Prostate gland (tissue), 2 donors: ENCODE data around the gene SLC9C2. TPM values are rescaled to one million over a fixed set of nuclear protein-coding genes. Genes with fewer than 3 reads are reported as not detected.
"Not testable (repeated sequence)": the region's sequence is repeated elsewhere in the genome, so short reads cannot be mapped to it uniquely, and the experiment has no call there.

Experiments
- DNase-seq: peaks from one replicate; pipeline ENCODE4 v3.0.0-alpha.2; 2019; ENCODE audit warnings: low spot score
- H3K27ac ChIP-seq, 2 donors: fragments of 200-600 bp; sonication (generic); 2 replicates each; pipeline ENCODE4 v1.5.1; 2017 to 2019
- H3K27me3 ChIP-seq: fragments of 200-600 bp; sonication (generic); replicated peaks from 2 replicates; pipeline ENCODE4 v1.5.1; 2019; ENCODE audit not compliant: insufficient read depth
- H3K36me3 ChIP-seq, 2 donors: fragments of 200-600 bp; sonication (generic); 1 replicate in 1 of 2; 2 replicates in 1 of 2; pipeline versions ENCODE4 v1.5.1 to v1.8.1; 2017 to 2019
- H3K4me1 ChIP-seq: fragments of 200-600 bp; sonication (generic); replicated peaks from 2 replicates; pipeline ENCODE4 v1.5.1; 2019
- H3K4me3 ChIP-seq, 2 donors: fragments of 200-600 bp; sonication (generic); 2 replicates each; pipeline ENCODE4 v1.5.1; 2017 to 2019
- H3K9me3 ChIP-seq: fragments of 200-600 bp; sonication (generic); 2 replicates; pipeline ENCODE4 v1.5.1; 2017
- POLR2A ChIP-seq: fragments of 450-650 bp; IDR thresholded peaks from one replicate; pipeline ENCODE4 v1.6.1; 2016; ENCODE audit warnings: antibody characterized with exemption, mild to moderate bottlenecking
- POLR2AphosphoS5 ChIP-seq: sonication (generic); formaldehyde crosslinking; IDR thresholded peaks from one replicate; pipeline ENCODE4 v1.6.1; 2017; ENCODE audit warnings: antibody characterized with exemption
- WGBS: methylation state at CpG from one replicate; pipeline ENCODE4 v1.1.5; 2018; 5-methylcytosine and 5-hydroxymethylcytosine counted together
- intact Hi-C: fragments of 100-400 bp; cut with DNase I; formaldehyde crosslinking; loops from one replicate; pipeline ENCODE4 v1.14.2; 2022
- total RNA-seq, 2 donors: library from RNA; depleted of rRNA; stranded (reverse); fragments of >200 nt; gene quantifications; one replicate each; pipeline ENCODE4 v1.1.0, GENCODE V29; 2016
- TF ChIP-seq, protein P1 (sequence below), 4 experiments: fragments of 200-600 bp in 2 of 4; fragments of 450-650 bp in 2 of 4; sonication (generic) in 2 of 4; IDR thresholded peaks; 1 replicate in 3 of 4; 2 replicates in 1 of 4; pipeline ENCODE4 v1.5.1; 2016 to 2019; ENCODE audit warnings: antibody characterized with exemption in 4 of 4, mild to moderate bottlenecking in 2 of 4, moderate library complexity in 2 of 4

The SLC9C2 gene
- total RNA-seq, 2 donors from 2014 or later, result 40.6 TPM; not detected in 1

DNA sequence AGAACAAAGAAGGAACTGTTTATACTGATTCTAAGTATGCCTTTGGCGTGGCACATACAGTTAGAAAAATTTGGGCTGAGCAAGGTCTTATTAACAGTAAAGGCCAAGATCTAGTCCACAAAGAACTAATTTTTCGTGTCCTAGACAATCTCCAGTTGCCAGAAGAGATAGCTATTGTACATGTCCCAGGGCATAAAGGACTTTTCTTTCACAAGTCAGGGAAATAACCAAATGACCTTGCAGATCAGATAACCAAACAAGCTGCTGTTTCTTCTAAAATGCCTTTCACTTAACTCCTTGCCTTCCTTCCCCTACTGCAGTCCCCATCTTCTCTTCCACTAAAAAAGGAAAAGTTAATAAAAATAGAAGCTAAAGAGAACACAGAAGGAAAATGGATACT is 36.2 kb upstream of the SLC9C2 start:
- Histone ChIP-seq H3K9me3 (no peaks in the 10 kb centered on the region), H3K4me1 (no peaks in the 10 kb centered on the region), H3K27ac (no peak overlapping the region), H3K36me3 (no peaks in the 10 kb centered on the region), H3K27me3 (no peaks in the 10 kb centered on the region), H3K4me3 (no peak overlapping the region)
- intact Hi-C loops, result no loop called here
- no peak for DNase-seq
- 39% methylated on average over 2 of the region's 2 CpGs for WGBS
- TF ChIP-seq, protein P1, sequence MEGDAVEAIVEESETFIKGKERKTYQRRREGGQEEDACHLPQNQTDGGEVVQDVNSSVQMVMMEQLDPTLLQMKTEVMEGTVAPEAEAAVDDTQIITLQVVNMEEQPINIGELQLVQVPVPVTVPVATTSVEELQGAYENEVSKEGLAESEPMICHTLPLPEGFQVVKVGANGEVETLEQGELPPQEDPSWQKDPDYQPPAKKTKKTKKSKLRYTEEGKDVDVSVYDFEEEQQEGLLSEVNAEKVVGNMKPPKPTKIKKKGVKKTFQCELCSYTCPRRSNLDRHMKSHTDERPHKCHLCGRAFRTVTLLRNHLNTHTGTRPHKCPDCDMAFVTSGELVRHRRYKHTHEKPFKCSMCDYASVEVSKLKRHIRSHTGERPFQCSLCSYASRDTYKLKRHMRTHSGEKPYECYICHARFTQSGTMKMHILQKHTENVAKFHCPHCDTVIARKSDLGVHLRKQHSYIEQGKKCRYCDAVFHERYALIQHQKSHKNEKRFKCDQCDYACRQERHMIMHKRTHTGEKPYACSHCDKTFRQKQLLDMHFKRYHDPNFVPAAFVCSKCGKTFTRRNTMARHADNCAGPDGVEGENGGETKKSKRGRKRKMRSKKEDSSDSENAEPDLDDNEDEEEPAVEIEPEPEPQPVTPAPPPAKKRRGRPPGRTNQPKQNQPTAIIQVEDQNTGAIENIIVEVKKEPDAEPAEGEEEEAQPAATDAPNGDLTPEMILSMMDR (IDR thresholded peaks at IDR 0.05), result no peak
- TF ChIP-seq POLR2A (no peak), POLR2AphosphoS5 (no peak)

DNA sequence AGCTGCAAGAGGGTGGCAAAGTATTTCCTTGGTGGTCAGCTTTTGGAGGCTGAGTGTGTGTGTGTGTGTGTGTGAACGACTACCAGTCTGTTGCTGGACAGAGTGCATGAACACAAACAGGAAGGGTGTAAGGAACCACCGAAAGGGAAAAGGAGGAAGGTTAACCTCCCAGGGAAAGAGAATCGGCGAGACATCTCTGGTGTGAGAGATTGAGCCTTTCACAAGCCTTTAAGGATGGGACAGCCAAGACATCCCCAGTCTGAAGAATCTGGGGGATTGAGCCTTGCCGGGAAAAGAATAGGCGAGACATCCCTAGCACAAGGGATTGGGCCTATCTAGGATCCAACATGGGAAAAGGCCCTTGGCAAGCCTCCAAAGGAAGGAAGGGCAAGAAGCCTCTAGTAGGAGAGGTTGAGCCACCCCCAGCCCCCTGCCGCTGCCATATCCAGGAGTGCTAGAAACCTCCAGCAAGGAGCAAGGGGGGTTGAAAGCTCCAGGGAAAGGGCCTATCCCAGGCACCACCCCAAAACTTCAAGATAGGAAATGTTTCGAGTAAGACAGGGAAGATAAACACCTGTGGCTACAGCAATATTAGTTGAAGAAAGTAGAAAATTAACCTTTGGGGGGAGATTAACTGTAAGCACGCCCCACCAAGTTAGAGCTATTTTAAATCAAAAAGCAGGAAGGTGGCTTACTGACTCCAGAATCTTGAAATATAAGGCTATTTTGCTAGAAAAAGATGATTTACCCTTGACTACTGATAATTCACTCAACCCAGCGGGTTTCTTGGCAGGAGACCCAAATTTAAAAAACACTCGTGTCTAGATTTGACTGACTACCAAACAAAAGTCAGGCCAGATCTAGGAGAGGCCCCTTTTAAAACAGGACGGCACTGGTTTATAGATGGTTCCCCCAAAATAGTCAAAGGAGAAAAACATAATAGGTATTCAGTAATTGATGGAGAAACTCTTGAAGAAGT is 35.5 kb upstream of the SLC9C2 start:
- no peak for TF ChIP-seq POLR2A
- TF ChIP-seq, protein P1 (IDR thresholded peaks at IDR 0.05), result no peak
- no peak for TF ChIP-seq POLR2AphosphoS5
- Histone ChIP-seq H3K9me3 (no peaks in the 10 kb centered on the region), H3K36me3 (no peaks in the 10 kb centered on the region), H3K27ac (no peak overlapping the region), H3K27me3 (no peaks in the 10 kb centered on the region), H3K4me3 (no peak overlapping the region), H3K4me1 (no peaks in the 10 kb centered on the region)
- 83% methylated on average over 12 of the region's 12 CpGs for WGBS
- DNase-seq, result no peak
- intact Hi-C loops, result no loop called here

- intact Hi-C loops, DNase-seq, H3K9me3 ChIP-seq, H3K4me3 ChIP-seq, H3K27me3 ChIP-seq, H3K4me1 ChIP-seq, H3K27ac ChIP-seq, H3K36me3 ChIP-seq: not testable (repeated sequence)
- 90% methylated on average over 6 of the region's 6 CpGs for WGBS
Measured at GRCh38 chr1:173637236-173638042, 34.6 kb upstream of the SLC9C2 start.

DNA sequence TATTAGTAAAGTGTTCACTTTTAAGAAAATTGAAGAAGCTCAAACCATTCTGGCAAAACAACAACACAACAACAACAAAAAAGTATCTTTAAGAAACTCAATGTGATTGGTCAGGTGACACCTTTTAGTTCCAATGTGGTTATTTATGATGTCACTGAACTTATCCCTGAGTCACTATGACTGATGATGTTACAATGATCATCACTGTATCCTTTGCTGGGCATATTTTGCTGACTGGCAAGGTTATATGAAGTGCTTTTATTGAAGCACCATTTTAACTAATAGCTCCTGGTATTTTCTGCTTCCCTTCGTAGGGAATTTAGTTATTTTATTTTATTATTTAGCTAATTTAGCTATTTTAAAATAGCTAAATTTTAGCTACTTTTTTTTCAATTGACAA is 32.2 kb upstream of the SLC9C2 start, which contains the start of gene TEX50:
Gene TEX50 (plus strand): TSS at position 223 of the 400 bp plus-strand sequence. CDS start 184 bp downstream, outside the sequence.
- Histone ChIP-seq H3K9me3 (no peaks in the 10 kb centered on the region), H3K27me3 (no peaks in the 10 kb centered on the region), H3K36me3 (no peaks in the 10 kb centered on the region), H3K4me3 (no peak within 1 kb of the TSS), H3K27ac (no peak within 1 kb of the TSS), H3K4me1 (no peaks in the 10 kb centered on the region)
- intact Hi-C loops, result no loop called here
- no peak for DNase-seq
- 100% methylated on average over 1 of the region's 1 CpG for WGBS
- TF ChIP-seq POLR2AphosphoS5 (no peak), POLR2A (no peak)
- TF ChIP-seq, protein P1 (IDR thresholded peaks at IDR 0.05), result no peak

DNA sequence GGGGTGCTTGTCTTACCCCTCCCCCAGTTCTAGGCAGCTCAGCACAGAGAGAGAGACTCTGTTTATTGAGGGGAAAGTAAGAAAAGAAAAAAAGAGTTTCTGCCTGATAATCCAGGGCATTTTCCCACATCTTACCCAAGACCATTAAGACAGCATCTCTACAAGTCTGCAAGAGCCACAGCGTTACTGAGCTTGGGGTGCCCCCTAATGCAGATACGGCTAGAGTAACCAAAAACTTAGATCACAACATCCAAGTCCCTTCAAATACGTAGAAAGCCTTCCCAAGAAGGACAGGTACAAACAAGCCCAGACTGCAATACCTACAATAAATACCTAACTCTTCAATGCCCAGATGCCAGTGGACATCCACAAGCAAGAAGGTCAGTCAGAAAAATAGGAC is 26.0 kb upstream of the SLC9C2 start:
- Histone ChIP-seq H3K4me1 (no peaks in the 10 kb centered on the region), H3K27me3 (no peaks in the 10 kb centered on the region), H3K4me3 (no peak overlapping the region), H3K36me3 (no peaks in the 10 kb centered on the region), H3K27ac (no peak overlapping the region), H3K9me3 (no peaks in the 10 kb centered on the region)
- intact Hi-C loops, result no loop called here
- TF ChIP-seq, protein P1 (IDR thresholded peaks at IDR 0.05), result no peak
- TF ChIP-seq POLR2A, result no peak
- TF ChIP-seq POLR2AphosphoS5, result no peak
- no peak for DNase-seq
- WGBS, result 63% methylated on average over 3 of the region's 3 CpGs
